ENCODE data around the gene LRMDA.

DNA sequence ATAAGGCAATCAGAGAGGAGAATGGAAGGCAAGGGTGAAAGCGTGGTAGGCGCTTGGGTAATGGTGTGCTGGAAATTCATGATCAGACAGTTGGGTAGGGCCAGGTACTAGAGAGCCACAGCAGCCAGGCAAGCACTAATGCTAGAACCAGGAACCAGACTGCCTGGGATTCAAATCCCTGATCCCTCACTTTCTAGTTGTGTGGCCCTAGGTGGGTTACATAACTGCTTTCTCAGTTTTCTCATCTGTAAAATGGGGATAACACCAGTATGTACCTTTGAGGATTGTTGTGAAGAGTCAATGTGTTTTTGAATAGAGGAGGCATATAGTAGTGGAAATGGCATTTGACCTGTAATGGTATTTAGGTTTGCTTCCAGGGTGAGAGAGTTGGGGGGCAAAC lies 225.9 kb downstream of the LRMDA start:
- TF ChIP-seq, protein P1, sequence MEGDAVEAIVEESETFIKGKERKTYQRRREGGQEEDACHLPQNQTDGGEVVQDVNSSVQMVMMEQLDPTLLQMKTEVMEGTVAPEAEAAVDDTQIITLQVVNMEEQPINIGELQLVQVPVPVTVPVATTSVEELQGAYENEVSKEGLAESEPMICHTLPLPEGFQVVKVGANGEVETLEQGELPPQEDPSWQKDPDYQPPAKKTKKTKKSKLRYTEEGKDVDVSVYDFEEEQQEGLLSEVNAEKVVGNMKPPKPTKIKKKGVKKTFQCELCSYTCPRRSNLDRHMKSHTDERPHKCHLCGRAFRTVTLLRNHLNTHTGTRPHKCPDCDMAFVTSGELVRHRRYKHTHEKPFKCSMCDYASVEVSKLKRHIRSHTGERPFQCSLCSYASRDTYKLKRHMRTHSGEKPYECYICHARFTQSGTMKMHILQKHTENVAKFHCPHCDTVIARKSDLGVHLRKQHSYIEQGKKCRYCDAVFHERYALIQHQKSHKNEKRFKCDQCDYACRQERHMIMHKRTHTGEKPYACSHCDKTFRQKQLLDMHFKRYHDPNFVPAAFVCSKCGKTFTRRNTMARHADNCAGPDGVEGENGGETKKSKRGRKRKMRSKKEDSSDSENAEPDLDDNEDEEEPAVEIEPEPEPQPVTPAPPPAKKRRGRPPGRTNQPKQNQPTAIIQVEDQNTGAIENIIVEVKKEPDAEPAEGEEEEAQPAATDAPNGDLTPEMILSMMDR (IDR thresholded peaks at IDR 0.05; ENCODE audit: low read depth, low read length), result no peak
- TF ChIP-seq EZH2phosphoT487 (IDR thresholded peaks at IDR 0.05; ENCODE audit: low read depth), result no peak

Measured in OCI-LY3 (cell line).